GM18519 (cell line): ENCODE results near the gene DPAGT1.
A peak's percentile ranks its signal among the peaks of the same experiment; 100 is the strongest.

Experiments used
- ATAC-seq: cut with Tn5 transposase; IDR thresholded peaks from one replicate; pipeline ENCODE4 v1.9.1; 2021; ENCODE audit warnings: mild to moderate bottlenecking, moderate library complexity; ENCODE audit not compliant: unreplicated experiment, low FRiP score

The DPAGT1 gene

GRCh38 chr11:119095066-119095880, 6.4 kb downstream of the DPAGT1 start:
- peak; percentile 72 for ATAC-seq

- peak; percentile 21 for ATAC-seq
Observed at GRCh38 chr11:119094816-119095065, 6.9 kb downstream of the DPAGT1 start.

DNA sequence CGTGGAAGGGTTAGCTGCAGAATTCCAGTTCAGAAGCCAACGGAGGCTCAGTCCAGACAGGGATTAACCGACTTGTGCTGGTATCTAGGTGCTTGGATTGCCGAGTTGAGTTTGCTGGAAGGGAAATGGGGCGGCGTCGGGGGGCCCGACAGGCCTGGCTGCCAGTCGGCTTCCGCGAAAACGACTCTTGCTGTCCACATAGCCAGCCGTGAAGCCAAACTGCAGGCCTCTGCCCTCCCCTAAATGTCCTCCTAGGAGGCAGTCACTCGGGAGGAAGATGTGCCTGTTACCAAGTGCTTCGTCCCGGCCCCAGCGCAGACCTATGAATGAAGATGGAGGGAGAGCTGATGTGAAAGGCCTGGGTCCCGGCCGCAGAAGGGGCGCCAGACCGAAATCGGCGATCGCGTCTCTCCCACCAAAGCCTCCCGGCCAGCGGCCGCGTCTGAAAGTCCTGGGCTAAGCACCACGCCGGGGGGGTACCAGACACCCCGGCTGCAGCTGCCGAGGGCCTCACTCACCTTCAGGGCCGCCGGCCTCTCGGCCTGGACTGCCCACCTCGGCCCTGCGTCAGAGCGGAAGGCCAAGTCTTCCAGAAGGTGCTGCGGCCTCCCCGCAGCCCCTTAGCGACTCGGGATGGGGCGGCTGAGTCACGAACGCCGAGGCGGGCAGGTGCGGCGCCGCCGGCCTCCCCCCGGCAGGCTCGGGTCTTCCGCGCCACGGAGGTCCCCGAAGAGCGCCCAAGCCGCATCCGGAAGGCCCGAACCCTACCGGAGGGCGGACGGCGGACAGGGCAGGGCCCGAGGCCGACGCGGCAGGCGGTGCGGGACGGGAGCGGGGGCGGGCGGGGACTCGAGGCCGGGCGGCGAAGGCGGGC, 7.5 kb downstream of the DPAGT1 start:
- no peak for ATAC-seq

GRCh38 chr11:119092880-119093842, 8.5 kb downstream of the DPAGT1 start:
- no peak for ATAC-seq

DNA sequence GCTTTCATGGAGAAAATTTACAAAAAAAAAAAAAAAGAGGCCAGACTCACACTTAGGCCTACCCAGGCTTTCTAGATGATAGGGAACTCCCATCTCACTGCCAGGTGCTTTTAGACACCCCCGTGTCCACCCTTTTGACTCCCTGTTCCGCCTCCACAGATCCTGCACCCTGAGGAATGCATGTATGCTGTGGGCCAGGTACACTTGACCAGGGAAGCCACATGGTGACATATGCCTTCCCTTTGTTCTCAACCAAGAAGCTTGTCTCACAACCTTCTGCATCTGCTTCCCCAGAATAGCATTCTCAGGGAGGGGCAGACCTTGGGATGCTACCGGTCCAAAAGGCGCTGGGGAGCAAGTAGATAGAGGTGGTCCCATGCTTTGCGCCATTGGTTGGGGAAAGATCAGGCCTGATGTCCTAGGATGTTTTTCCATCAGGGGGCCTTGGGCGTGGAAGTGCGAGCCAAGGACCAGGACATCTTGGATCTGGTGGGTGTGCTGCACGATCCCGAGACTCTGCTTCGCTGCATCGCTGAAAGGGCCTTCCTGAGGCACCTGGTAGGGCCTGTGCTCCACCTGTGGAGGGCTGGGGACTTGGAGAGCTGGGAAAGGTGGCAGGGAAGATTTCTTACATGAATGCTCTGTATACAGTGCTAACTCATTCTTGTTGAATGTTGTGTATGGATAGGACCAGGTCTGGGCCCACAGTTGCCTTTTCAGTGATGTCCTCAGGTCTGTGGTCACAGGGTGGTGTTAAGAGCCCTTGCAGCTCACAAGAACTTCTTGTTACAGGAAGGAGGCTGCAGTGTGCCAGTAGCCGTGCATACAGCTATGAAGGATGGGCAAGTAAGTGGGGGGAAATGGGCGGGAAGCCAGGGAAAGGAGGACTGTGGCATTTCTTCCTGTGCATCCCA, 9.4 kb downstream of the DPAGT1 start:
- no peak for ATAC-seq

DNA sequence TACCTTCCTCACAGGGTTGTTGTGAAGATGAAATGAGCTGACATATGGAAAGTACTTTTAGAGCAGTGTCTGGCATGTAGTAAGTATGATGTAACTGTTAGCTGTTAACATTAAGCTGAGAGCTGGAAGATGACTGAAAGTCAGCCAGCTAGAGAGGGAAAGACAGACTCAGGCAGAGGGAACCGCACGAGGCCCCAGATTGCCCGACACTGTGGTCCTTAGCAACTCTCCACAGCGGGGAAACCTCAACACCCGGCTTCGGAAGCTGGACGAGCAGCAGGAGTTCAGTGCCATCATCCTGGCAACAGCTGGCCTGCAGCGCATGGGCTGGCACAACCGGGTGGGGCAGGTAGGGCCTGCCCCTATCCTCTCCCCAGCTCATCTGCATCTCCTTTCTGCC, 10.5 kb downstream of the DPAGT1 start:
- no peak for ATAC-seq

DNA sequence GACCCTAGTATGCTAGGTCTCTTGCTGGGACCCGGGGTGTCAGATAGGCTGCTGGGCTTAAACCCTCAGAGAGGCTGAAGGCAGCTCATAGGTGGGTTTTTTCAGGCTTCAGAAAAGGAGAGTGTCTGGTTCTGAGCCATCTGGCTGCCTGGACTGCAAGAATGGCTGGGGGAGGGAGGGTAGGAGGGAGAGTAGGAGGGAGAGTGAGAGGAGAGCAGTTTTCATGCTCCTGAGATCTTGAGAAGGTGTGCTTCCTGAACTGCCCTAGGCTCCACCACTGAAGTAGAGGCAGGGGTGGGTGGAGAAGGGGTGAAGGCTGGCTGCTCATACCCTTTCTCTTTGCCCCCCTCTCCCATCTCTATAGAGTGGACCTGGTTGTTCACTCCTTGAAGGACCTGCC, 12.3 kb downstream of the DPAGT1 start:
- no peak for ATAC-seq

DNA sequence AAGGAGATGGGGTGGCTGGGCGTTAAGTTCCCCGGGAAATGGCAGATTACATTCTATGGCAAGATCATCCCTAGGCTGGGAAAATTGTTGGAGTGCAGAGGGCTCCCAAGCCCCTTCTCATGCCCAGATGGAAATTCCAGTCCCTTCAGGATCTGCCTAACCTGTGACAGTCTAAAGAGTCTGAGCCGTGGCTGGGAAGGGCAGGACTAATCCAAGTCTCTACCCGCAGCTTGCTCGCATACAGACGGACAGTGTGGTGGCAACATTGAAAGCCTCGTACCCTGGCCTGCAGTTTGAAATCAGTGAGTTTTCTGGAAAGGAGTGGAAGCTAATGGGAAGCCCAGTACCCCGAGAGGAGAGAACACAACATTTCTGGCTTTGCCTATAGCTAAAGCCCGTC, 13.2 kb downstream of the DPAGT1 start:
- ATAC-seq = no peak

DNA sequence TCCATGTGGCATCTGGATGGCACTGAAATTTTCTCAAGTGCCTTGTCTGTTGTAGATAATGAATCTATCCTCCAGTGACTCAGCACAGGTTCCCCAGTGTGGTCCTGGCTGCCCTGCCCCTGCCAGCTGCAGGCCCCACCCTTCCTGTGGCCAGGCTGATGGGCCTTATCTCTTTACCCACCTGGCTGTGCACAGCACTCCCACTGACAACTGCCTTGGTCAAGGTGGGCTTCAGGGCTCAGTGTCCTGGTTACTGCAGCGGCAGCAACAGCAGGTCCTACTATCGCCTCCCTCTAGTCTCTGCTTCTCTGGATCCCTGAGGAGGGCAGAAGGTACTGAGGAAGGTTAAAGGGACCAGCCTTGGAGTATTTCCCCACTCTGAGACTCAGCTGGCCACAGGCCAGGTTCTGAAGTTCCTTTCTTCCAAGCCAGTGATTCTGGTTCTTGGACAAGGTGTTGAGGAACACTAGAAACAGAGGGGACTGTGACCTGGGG, 13.9 kb downstream of the DPAGT1 start:
- no peak for ATAC-seq

GRCh38 chr11:119087123-119087522, 14.5 kb downstream of the DPAGT1 start:
- no peak for ATAC-seq

DNA sequence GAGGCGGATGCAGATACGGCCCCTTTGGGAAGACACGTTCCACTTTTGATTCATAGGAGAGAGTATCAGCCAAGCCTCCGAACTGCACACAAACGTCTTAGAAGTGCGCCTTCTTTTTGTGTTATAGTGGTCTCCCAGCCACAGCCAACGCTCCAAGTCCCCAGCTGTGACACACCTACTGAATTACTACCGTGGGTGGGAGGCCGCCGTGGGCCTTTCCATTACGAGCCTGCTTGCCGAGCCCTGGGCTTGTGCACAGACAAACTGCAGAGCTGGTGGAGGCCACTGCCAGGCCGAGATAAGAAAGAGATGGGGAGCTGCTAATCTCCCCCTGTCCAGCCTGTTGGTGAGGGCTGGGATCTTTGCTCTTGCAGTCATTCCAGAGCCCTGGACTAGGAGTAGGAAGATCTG, 16.2 kb downstream of the DPAGT1 start:
- peak; percentile 7 for ATAC-seq

DNA sequence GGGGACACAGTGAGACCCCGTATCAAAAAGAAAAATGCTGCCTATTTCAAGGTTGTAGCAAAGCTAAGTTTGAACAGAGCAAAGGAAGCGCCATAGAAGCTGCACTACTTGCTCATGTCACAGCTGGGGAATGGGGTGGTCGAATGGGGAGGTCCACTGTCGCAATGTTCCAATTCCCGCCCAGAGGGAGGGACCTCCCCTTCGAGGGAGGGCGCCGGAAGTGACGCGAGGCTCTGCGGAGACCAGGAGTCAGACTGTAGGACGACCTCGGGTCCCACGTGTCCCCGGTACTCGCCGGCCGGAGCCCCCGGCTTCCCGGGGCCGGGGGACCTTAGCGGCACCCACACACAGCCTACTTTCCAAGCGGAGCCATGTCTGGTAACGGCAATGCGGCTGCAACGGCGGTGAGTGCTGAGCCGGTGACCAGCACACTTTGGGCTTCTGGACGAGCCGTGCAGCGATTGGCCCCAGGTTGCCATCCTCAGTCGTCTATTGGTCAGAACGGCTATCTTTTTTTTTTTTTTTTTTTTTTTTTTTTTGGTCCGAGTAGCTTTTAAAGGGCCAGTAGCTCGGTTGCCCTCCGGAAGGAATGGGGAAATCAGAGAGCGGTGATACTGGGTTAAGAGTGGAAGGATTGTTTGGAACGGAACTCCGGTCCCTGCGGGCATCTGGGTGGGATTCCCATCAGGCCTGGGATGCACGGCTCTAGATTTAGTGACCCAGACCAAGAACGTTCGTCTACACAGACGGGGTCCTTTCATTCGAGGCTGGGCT, 16.8 kb downstream of the DPAGT1 start, which contains the start of gene HMBS:
Gene HMBS (plus strand): TSS at position 219 of the 774 bp plus-strand sequence. CDS start 153 bp downstream, at position 372.
- peak; percentile 63 for ATAC-seq

GRCh38 chr11:119081682-119082260, 19.9 kb downstream of the DPAGT1 start:
- no peak for ATAC-seq

DNA sequence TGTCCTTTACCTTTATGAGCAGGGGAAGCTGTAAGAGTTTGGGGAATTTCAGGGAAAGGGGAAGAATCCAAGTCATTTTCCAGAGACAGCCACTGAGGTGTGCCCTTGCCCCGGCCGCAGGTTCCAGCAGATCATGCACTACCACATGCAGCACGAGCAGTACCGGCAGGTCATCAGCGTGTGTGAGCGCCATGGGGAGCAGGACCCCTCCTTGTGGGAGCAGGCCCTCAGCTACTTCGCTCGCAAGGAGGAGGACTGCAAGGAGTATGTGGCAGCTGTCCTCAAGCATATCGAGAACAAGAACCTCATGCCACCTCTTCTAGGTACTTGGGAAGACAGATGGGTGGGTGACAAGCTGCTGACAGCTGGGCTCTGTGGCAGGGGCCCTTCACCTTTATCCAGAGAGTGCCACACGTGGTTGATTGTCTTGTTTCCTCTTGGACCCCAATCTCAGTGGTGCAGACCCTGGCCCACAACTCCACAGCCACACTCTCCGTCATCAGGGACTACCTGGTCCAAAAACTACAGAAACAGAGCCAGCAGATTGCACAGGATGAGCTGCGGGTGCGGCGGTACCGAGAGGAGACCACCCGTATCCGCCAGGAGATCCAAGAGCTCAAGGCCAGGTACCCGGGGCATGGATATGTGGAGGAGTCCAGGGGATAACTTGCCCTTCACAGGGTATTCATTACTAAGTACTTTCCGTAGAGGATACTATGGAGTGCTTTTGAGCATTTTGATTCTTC, 22.8 kb downstream of the DPAGT1 start:
- no peak for ATAC-seq

DNA sequence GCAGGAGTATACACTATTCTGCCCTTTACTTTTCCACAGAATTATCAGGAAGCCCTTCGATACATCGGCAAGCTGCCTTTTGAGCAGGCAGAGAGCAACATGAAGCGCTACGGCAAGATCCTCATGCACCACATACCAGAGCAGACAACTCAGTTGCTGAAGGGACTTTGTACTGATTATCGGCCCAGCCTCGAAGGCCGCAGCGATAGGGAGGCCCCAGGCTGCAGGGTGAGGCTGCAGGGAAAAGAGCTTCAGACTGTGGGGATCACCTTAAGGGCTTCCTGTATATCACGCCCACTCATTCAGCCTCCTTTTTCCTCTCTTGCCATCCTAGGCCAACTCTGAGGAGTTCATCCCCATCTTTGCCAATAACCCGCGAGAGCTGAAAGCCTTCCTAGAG, 23.8 kb downstream of the DPAGT1 start:
- no peak for ATAC-seq

DNA sequence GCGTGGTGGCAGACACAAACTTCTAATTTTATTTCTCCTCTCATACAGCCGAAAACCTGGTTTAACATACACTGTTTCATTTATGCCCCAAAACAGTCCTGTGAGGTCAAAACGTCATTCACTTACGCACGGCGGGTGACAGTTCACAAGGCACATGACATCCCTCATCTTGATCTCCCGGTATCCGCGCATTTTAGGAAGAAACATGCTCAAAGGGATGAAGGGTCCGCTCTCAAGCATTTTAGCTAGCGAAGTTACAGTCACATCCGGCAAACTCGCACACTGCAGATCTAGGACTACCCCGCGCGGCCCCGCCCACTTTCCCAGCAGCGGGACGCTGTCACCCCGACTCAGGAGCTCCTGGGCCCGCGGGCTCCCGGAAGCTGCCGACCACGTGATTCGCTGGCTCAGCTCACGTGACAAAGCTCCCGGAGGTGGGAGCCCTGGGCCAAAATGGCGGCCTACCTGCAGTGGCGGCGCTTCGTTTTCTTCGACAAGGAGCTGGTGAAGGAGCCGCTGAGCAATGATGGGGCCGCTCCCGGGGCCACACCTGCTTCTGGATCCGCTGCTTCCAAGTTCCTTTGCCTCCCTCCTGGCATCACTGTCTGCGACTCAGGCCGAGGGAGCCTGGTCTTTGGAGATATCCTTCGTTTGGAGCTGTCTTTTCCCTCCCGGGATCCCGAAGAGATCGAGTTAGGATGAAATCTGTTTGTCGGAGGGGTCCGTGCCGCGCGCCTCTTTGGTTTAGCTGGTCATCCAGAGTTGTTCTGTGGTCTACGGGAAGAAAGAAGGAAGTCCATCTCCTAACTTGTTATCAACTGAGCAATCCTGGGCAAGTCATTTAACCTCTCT, 34.1 kb downstream of the DPAGT1 start, which contains the start of gene VPS11:
Gene VPS11 (plus strand): TSS at position 448 of the 852 bp plus-strand sequence. CDS start 6 bp downstream, at position 454.
- peak; percentile 73 for ATAC-seq

- ATAC-seq = no peak
Observed at GRCh38 chr11:119065369-119065768, 36.3 kb downstream of the DPAGT1 start.
